NCI-H1105 treated with DMSO at 0.1 percent for 48 hours (cell line): ENCODE data around the gene FRA10AC1.
"Not testable (repeated sequence)": the region's sequence is repeated elsewhere in the genome, so short reads cannot be mapped to it uniquely, and the experiment has no call there.

Source experiments
- DNase-seq: peaks from one replicate; lab custom pipeline; 2025; lab: John Stamatoyannopoulos, UW

The FRA10AC1 gene

GRCh38 chr10:93703066-93703465 is 674 bp upstream of the FRA10AC1 start:
- peak; percentile 40 for DNase-seq

DNA sequence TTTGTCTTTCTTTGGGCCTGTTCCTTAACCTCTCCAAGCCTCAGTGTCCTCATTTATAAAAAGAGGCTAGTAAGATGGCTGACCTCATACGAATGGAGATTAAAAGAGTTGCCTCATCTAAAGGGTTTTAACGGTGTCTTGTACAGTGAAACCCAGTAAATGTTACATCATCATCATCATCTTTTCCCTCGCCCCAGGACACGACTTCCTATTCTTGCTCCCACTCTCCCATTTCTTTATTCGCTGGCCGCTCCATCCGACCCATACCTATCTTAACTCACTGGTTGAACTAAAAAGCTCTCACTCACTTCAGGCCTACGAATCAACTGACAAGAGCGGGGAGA is 554 bp downstream of the FRA10AC1 start:
- DNase-seq, result no peak

GRCh38 chr10:93697207-93697606 is 5.2 kb downstream of the FRA10AC1 start:
- DNase-seq, result no peak

DNA sequence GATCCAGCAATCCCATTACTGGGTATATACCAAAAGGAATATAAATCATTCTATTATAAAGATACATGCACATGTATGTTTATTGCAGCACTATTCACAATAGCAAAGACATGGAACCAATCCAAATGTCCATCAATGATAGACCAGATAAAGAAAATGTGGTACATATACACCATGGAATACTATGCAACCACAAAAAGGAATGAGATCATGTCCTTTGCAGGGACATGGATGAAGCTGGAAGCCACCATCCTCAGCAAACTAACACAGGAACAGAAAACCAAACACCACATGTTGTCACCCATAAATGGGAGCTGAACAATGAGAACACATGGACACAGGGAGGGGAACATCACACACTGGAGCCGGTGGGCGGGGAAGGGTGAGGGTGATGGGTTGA is 5.8 kb downstream of the FRA10AC1 start:
- not testable (repeated sequence) for DNase-seq

GRCh38 chr10:93695740-93696139 is 6.7 kb downstream of the FRA10AC1 start:
- no peak for DNase-seq

DNA sequence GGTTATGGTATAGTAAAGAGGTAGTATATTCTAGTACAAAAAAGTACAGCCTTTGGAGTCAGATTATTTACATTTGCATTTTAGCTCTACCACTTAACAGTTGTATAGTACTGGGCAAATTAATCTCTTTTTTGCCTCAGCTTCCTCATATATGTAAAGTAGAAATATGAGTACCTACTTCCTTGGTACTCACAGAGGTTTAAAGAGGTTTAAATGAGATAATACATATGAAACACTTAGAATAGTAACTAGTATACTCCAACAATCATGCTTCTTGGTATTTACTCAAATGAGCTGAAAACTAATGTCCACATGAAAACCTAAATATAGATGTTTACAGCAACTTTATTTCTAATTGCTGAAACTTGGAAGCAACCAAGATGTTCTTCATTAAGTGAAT is 14.7 kb downstream of the FRA10AC1 start:
- no peak for DNase-seq

DNA sequence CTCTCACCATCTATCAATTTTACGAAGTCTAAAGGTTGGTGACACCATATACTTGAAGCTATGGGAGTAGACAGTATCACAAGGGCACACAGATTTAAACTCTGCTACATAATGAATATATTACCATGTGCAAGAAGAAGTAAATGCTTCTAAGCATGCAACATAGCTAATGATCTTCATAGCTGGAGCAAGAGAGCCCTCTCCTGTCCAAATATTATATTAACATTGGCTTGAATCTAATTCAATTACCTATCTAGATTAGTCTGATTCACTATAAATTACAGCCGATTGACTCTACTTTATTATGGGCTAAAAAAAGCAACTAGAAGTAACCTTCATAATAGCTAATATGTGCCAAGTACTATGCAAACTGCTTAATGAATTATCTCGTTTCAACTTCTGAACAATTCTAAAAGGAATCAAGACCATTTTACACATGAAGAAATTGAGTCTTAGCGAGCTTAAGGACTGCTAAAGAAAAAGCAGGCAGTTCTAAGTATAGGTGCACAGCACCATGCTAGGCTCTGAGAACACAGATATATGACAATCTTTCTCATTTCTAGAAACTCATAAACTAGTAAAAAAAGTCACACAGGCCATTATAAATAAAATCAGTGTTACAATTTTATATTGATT is 21.9 kb downstream of the FRA10AC1 start:
- DNase-seq, result peak; percentile 47

- DNase-seq, result no peak
These were observed 23.4 kb downstream of the FRA10AC1 start for GRCh38 chr10:93678805-93679587.

- no peak for DNase-seq
These were observed 24.0 kb downstream of the FRA10AC1 start for GRCh38 chr10:93678386-93678785.

DNA sequence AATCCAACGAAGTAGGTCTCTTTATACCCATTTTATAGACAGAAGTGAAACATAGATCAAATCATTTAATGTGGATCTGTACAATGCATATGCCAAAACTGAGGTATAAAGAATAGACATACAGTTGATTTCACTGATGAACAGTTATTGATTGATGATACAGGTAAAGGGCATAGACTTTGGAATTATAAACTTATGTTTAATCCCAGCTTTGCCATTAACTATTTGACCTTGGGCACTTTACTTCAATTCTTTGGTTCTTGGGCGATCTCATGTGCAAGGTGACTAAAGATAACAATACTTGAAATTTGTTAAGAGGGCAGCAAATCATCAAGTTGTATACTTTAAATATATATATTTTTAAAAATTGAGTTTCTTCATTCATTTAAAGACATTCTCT is 28.6 kb downstream of the FRA10AC1 start:
- no peak for DNase-seq

DNA sequence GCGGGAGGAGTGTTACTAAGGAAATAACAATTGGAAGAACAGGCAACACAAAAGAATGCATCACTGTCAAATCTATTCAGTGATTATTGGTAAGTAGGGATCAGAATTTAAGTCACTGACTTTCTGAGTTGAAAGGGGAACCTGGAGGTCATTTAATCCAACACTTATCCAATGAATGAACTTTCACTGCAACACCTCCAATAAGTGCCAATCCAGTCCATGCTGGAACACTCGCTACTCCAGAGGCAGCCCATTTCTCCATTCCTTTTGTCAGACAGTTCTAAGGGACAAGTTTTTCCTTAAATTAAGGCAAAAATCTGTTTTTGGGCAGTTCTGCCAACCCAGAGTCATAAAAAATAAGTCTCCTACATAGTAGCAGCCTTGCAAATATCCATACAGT is 29.5 kb downstream of the FRA10AC1 start:
- DNase-seq, result no peak

DNA sequence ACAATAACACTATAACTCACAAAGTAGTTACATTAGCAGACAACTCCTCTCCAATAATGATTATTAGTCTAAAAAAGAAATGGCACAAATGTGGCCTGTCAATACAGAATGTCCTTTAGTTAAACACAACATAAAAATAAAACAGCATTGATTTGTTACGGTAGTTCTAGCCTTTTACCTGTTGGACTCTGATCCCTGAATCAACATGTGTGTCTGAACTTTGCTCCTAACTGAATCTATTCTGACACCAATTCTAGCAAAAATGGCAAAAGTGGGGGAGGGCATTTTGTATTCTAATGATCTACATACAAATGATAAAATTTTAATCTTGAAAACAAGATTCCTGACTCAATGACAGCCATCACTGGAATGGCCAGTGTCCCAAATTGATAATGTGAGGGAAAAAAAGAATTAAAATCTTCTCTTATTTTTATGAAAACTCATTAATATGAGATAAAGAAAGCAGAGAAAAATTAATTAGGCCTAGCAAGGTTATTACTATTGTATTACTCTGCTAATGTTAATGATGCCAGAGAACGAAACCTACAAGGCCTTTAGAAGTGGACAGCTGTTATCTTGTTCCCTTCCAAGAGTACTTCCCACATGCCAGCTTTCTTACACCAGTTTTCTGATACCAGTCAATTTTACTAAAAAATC is 30.2 kb downstream of the FRA10AC1 start:
- no peak for DNase-seq

GRCh38 chr10:93671042-93671441 is 31.4 kb downstream of the FRA10AC1 start:
- no peak for DNase-seq

- DNase-seq, result no peak
These were observed 32.0 kb downstream of the FRA10AC1 start for GRCh38 chr10:93670372-93670771.

DNA sequence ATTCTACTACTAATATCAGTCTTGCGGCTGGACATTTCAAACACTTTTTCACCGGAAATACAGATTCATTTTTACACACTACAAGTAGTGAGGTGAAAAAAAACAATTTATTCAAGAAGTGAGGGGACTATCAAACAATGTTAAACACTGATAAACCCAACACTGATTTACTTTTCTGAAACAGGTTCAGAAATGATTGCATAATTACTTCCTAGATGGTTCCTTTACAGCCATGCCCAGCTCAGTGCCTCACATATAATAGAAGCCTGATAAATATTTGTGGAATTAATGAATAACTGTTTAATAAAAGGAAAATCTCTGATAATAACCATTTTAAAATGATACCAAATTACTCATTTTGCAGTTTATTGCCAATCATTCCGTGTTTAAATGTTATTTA is 34.6 kb downstream of the FRA10AC1 start:
- DNase-seq, result no peak

DNA sequence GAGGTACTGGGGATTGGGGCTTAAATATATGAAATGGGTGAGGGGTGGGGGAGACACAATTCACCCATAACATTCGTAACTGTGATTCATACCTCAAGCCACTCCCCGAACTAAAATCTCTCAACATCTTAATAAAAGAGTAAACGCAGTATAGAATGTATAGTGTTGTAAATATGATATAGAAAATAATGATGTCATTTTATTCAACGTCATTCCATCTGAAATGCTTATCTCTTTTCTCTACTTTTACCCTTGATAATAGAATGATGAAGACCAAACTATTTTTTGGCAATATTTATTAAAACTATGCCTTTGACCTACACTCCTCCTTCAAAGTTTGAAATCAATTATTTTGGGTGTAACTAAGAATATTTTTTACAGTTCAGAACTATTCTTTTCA is 36.4 kb downstream of the FRA10AC1 start:
- DNase-seq, result no peak

GRCh38 chr10:93657757-93658156 is 44.6 kb downstream of the FRA10AC1 start:
- DNase-seq, result no peak

DNA sequence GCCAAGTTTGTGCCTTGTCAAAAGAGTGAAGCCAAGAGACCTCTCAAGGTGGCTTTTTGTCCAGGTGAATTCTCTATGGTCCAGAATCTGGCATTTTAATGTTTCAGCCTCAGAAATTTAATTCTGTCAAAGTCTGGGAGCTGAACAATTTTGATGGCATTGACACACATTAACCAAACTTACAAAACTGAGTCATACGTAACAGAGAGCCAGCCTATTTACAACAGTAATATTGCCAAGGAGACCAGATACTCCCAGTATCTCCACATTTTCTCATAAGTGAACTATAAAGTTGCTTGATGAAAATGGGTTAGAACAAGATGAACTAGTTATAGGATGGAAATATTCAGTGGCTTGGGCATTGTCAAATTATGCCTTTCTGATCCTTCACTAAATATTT is 46.2 kb downstream of the FRA10AC1 start:
- no peak for DNase-seq

DNA sequence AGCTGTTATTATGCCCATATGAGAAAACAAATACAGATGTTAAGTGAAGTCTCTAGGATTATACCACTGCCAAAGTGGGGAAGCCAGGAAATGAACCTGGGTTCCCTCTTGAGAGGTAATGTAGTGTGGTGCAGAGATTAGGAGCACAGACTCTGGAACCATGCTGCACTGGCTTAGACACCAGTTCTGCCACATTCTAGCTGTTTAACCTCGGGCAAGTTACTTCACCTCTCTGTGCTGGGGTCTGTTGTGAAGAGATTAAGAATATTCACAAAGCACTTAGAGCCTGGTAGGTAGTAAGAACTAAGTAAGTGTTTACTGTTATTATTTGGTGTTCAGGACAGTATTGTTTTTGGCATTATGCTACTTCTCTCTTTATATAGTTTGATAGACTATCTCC is 48.2 kb downstream of the FRA10AC1 start:
- DNase-seq, result no peak

- no peak for DNase-seq
These were observed 49.5 kb downstream of the FRA10AC1 start for GRCh38 chr10:93652857-93653256.

DNA sequence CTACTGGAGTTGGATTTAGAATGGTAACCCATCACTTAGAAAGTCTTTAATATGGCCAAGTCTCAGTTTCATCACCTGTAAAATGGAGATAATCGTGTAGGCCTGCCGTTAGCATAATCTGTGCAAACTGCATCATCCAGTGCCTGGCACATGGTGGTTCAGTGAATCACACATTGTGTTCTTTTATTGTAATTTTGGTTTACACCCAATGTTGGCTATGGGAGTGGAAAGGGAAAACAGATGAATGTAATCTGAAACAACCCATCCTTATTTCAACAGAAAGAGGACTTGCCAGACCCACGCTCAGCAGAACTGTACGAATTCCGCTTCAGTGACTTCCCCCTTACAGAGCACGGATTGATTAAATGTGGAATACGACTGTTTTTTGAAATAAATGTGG is 62.6 kb downstream of the FRA10AC1 start:
- no peak for DNase-seq

DNA sequence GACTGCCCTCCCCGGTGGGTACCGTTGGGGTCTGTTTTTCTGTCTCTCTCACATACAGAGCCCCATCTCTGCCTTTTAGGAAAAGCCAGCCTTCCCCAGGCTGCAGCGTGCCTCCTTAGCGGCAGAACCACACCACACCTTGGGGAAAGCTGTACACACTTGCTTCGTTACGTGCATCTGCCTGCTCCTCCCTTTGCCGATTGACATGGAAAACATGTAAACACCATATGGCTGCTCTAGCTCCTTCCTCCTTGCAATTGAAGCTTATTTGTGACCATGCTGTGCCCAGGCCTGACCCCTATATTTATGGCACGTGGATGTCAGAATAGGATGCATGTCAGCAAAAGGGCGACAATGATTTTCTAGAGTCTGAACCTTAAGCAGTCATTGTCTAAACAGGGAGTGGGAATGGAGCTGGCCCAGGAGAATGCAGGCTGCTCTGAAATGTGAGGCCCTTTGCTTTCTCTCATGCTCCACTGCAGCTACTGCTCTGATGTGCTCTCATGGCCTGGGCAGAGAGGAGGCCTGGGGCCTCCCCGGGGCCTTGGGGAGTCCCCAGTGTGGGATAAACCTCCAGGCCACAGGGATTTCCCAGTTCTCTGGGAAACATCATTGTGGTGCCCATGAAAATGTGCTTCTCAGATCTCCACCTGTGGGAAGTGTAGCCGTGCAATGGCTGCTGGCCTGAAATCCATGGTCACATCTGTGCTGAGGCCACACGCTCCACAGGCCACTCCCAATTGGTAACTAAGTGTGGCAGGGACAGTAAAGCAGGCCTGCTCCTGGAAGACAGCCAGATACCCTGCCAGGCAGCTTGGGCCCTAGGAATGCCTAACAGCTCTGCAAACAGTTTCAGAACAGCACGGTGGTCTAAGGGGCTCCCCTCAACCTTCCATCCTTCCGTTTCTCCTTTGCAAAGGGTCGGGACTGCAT is 71.5 kb downstream of the FRA10AC1 start:
- DNase-seq, result no peak
